ENCODE data around the gene DNAH10.

DNAH10 gene

GRCh38 chr12:123794027-123794426 lies 31.9 kb downstream of the DNAH10 start:
- DNase-seq, result no peak

GRCh38 chr12:123798518-123798917 lies 36.4 kb downstream of the DNAH10 start:
- no peak for DNase-seq

GRCh38 chr12:123799227-123799626 lies 37.1 kb downstream of the DNAH10 start:
- no peak for DNase-seq

- DNase-seq, result no peak
These were observed 39.6 kb downstream of the DNAH10 start for GRCh38 chr12:123801573-123802178.

GRCh38 chr12:123805173-123805572 lies 43.1 kb downstream of the DNAH10 start:
- DNase-seq, result no peak

GRCh38 chr12:123807002-123807401 lies 44.9 kb downstream of the DNAH10 start:
- no peak for DNase-seq

GRCh38 chr12:123807670-123808069 lies 45.6 kb downstream of the DNAH10 start:
- DNase-seq, result no peak

GRCh38 chr12:123808167-123808566 lies 46.1 kb downstream of the DNAH10 start:
- no peak for DNase-seq

GRCh38 chr12:123813349-123813748 lies 51.2 kb downstream of the DNAH10 start:
- no peak for DNase-seq

- DNase-seq, result no peak
These were observed 53.9 kb downstream of the DNAH10 start for GRCh38 chr12:123815968-123816367.

- DNase-seq, result no peak
These were observed 54.9 kb downstream of the DNAH10 start for GRCh38 chr12:123816896-123817537.

- DNase-seq, result no peak
These were observed 60.7 kb downstream of the DNAH10 start for GRCh38 chr12:123822804-123823203.

GRCh38 chr12:123828120-123828519 lies 66.0 kb downstream of the DNAH10 start:
- no peak for DNase-seq

- DNase-seq, result no peak
These were observed 66.9 kb downstream of the DNAH10 start for GRCh38 chr12:123828854-123829547.

- DNase-seq, result no peak
These were observed 67.5 kb downstream of the DNAH10 start for GRCh38 chr12:123829561-123829960.

GRCh38 chr12:123830675-123831074 lies 68.6 kb downstream of the DNAH10 start:
- DNase-seq, result no peak

- DNase-seq, result no peak
These were observed 70.0 kb downstream of the DNAH10 start for GRCh38 chr12:123832052-123832451.

GRCh38 chr12:123833830-123834229 lies 71.7 kb downstream of the DNAH10 start:
- no peak for DNase-seq

- DNase-seq, result no peak
These were observed 72.7 kb downstream of the DNAH10 start for GRCh38 chr12:123834845-123835244.

GRCh38 chr12:123836292-123836691 lies 74.2 kb downstream of the DNAH10 start:
- no peak for DNase-seq

GRCh38 chr12:123839826-123840225 lies 77.7 kb downstream of the DNAH10 start:
- DNase-seq, result no peak

- no peak for DNase-seq
These were observed 78.8 kb downstream of the DNAH10 start for GRCh38 chr12:123840765-123841425.

- no peak for DNase-seq
These were observed 82.0 kb downstream of the DNAH10 start for GRCh38 chr12:123843912-123844748.
